ENCODE data around the gene WDR5.

WDR5 gene

GRCh38 chr9:134131471-134132207 lies 4.2 kb upstream of the WDR5 start:
- no peak for DNase-seq (ENCODE audit: low read depth in 2 of 2)

GRCh38 chr9:134132208-134132870 lies 3.5 kb upstream of the WDR5 start:
- DNase-seq (ENCODE audit: low read depth in 2 of 2) = no peak

GRCh38 chr9:134134949-134135342 lies 936 bp upstream of the WDR5 start:
- no peak for DNase-seq (ENCODE audit: low read depth in 2 of 2)

GRCh38 chr9:134136118-134136995 lies 475 bp downstream of the WDR5 start:
- no peak for DNase-seq (ENCODE audit: low read depth in 2 of 2)

- DNase-seq (ENCODE audit: low read depth in 2 of 2) = no peak
These were observed 1.1 kb downstream of the WDR5 start for GRCh38 chr9:134136996-134137299.

- no peak for DNase-seq (ENCODE audit: low read depth in 2 of 2)
These were observed 2.4 kb downstream of the WDR5 start for GRCh38 chr9:134138292-134138691.

GRCh38 chr9:134139081-134139480 lies 3.2 kb downstream of the WDR5 start:
- DNase-seq (ENCODE audit: low read depth in 2 of 2) = no peak

- no peak for DNase-seq (ENCODE audit: low read depth in 2 of 2)
These were observed 6.0 kb downstream of the WDR5 start for GRCh38 chr9:134141906-134142305.

- no peak for DNase-seq (ENCODE audit: low read depth in 2 of 2)
These were observed 8.9 kb downstream of the WDR5 start for GRCh38 chr9:134144801-134145200.

GRCh38 chr9:134145262-134145661 lies 9.4 kb downstream of the WDR5 start:
- no peak for DNase-seq (ENCODE audit: low read depth in 2 of 2)

GRCh38 chr9:134146774-134147493 lies 11.1 kb downstream of the WDR5 start:
- no peak for DNase-seq (ENCODE audit: low read depth in 2 of 2)

GRCh38 chr9:134149380-134149779 lies 13.5 kb downstream of the WDR5 start:
- no peak for DNase-seq (ENCODE audit: low read depth in 2 of 2)

GRCh38 chr9:134150557-134151214 lies 14.8 kb downstream of the WDR5 start:
- DNase-seq (ENCODE audit: low read depth in 2 of 2) = no peak

GRCh38 chr9:134152022-134152448 lies 16.2 kb downstream of the WDR5 start:
- DNase-seq (ENCODE audit: low read depth in 2 of 2) = no peak

- DNase-seq (ENCODE audit: low read depth in 2 of 2) = no peak
These were observed 16.6 kb downstream of the WDR5 start for GRCh38 chr9:134152488-134152887.

- no peak for DNase-seq (ENCODE audit: low read depth in 2 of 2)
These were observed 17.6 kb downstream of the WDR5 start for GRCh38 chr9:134153450-134153849.

GRCh38 chr9:134154262-134154701 lies 18.4 kb downstream of the WDR5 start:
- no peak for DNase-seq (ENCODE audit: low read depth in 2 of 2)

GRCh38 chr9:134155812-134156377 lies 20.0 kb downstream of the WDR5 start:
- no peak for DNase-seq (ENCODE audit: low read depth in 2 of 2)

- DNase-seq (ENCODE audit: low read depth in 2 of 2) = no peak
These were observed 20.9 kb downstream of the WDR5 start for GRCh38 chr9:134156564-134157377.

- DNase-seq (ENCODE audit: low read depth in 2 of 2) = no peak
These were observed 21.6 kb downstream of the WDR5 start for GRCh38 chr9:134157378-134157885.
